C4-2B (cell line): ENCODE data around the gene CEP72.

Source experiments
- ZFX ChIP-seq: fragments of 450-650 bp; IDR thresholded peaks from 2 replicates; pipeline ENCODE4 v1.6.1; 2017
- TF ChIP-seq, protein P1 (sequence below): fragments of 450-650 bp; conservative IDR thresholded peaks from 2 replicates; pipeline ENCODE4 v1.5.1; 2017; ENCODE audit warnings: mild to moderate bottlenecking

DNA sequence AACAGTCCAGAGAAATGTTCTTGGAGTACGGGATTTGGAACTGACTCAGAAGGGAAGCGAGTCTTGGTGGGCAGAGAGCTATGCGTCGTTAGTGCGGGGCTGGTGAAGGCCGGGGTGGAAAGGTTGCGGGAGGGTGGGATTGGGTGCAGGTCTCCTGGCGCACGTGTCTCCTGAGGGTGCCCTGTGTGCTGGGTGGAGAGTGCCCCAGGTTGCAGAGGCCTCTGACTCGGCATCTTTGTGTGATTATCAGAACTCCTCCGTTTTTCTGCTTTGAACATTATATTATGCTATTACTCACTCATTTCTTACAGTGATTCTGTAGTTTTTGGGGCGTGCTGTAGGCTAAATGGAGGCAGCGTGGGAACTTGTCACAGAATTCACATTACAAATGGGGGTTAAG is 11.4 kb downstream of the CEP72 start:
- TF ChIP-seq, protein P1, sequence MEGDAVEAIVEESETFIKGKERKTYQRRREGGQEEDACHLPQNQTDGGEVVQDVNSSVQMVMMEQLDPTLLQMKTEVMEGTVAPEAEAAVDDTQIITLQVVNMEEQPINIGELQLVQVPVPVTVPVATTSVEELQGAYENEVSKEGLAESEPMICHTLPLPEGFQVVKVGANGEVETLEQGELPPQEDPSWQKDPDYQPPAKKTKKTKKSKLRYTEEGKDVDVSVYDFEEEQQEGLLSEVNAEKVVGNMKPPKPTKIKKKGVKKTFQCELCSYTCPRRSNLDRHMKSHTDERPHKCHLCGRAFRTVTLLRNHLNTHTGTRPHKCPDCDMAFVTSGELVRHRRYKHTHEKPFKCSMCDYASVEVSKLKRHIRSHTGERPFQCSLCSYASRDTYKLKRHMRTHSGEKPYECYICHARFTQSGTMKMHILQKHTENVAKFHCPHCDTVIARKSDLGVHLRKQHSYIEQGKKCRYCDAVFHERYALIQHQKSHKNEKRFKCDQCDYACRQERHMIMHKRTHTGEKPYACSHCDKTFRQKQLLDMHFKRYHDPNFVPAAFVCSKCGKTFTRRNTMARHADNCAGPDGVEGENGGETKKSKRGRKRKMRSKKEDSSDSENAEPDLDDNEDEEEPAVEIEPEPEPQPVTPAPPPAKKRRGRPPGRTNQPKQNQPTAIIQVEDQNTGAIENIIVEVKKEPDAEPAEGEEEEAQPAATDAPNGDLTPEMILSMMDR, result no peak
- TF ChIP-seq ZFX, result no peak
